Measurements from ENCODE around the gene PGBD5.

PGBD5 gene

GRCh38 chr1:230283678-230284077 is 142.5 kb downstream of the PGBD5 start:
- in situ Hi-C loops (cut with MboI; ENCODE audit: low sequenced_read_pairs): no loop called here

GRCh38 chr1:230282157-230282556 is 144.0 kb downstream of the PGBD5 start:
- in situ Hi-C loops (cut with MboI; ENCODE audit: low sequenced_read_pairs): no loop called here

- in situ Hi-C loops (cut with MboI; ENCODE audit: low sequenced_read_pairs): no loop called here
These were observed 144.6 kb downstream of the PGBD5 start for GRCh38 chr1:230281556-230281955.

- in situ Hi-C loops (cut with MboI; ENCODE audit: low sequenced_read_pairs): no loop called here
These were observed 145.2 kb downstream of the PGBD5 start for GRCh38 chr1:230280906-230281413.

- in situ Hi-C loops (cut with MboI; ENCODE audit: low sequenced_read_pairs): no loop called here
These were observed 145.9 kb downstream of the PGBD5 start for GRCh38 chr1:230280054-230280795.

GRCh38 chr1:230279583-230279945 is 146.6 kb downstream of the PGBD5 start:
- in situ Hi-C loops (cut with MboI; ENCODE audit: low sequenced_read_pairs): no loop called here

- in situ Hi-C loops (cut with MboI; ENCODE audit: low sequenced_read_pairs): no loop called here
These were observed 147.1 kb downstream of the PGBD5 start for GRCh38 chr1:230278871-230279582.

GRCh38 chr1:230278376-230278775 is 147.8 kb downstream of the PGBD5 start:
- in situ Hi-C loops (cut with MboI; ENCODE audit: low sequenced_read_pairs): no loop called here

- in situ Hi-C loops (cut with MboI; ENCODE audit: low sequenced_read_pairs): no loop called here
These were observed 148.7 kb downstream of the PGBD5 start for GRCh38 chr1:230277201-230278025.

GRCh38 chr1:230276401-230276800 is 149.7 kb downstream of the PGBD5 start:
- in situ Hi-C loops (cut with MboI; ENCODE audit: low sequenced_read_pairs): no loop called here

- in situ Hi-C loops (cut with MboI; ENCODE audit: low sequenced_read_pairs): no loop called here
These were observed 151.9 kb downstream of the PGBD5 start for GRCh38 chr1:230274254-230274653.

GRCh38 chr1:230273141-230273710 is 152.9 kb downstream of the PGBD5 start:
- in situ Hi-C loops (cut with MboI; ENCODE audit: low sequenced_read_pairs): no loop called here

GRCh38 chr1:230272557-230272956 is 153.6 kb downstream of the PGBD5 start:
- in situ Hi-C loops (cut with MboI; ENCODE audit: low sequenced_read_pairs): no loop called here

- in situ Hi-C loops (cut with MboI; ENCODE audit: low sequenced_read_pairs): no loop called here
These were observed 154.7 kb downstream of the PGBD5 start for GRCh38 chr1:230271300-230272035.

- in situ Hi-C loops (cut with MboI; ENCODE audit: low sequenced_read_pairs): no loop called here
These were observed 155.4 kb downstream of the PGBD5 start for GRCh38 chr1:230270559-230271281.

- in situ Hi-C loops (cut with MboI; ENCODE audit: low sequenced_read_pairs): no loop called here
These were observed 156.0 kb downstream of the PGBD5 start for GRCh38 chr1:230270185-230270558.

- in situ Hi-C loops (cut with MboI; ENCODE audit: low sequenced_read_pairs): no loop called here
These were observed 157.6 kb downstream of the PGBD5 start for GRCh38 chr1:230268371-230269170.

GRCh38 chr1:230267338-230268065 is 158.6 kb downstream of the PGBD5 start:
- in situ Hi-C loops (cut with MboI; ENCODE audit: low sequenced_read_pairs): no loop called here

All from hTERT RPE-1 (cell line).